Prostate gland (tissue), 2 donors: ENCODE data around the gene ACVR2B.

Source experiments
- CTCF ChIP-seq, 4 experiments: fragments of 200-600 bp in 2 of 4; fragments of 450-650 bp in 2 of 4; sonication (generic) in 2 of 4; IDR thresholded peaks; 1 replicate in 3 of 4; 2 replicates in 1 of 4; pipeline ENCODE4 v1.5.1; 2016 to 2019; ENCODE audit warnings: antibody characterized with exemption in 4 of 4, mild to moderate bottlenecking in 2 of 4, moderate library complexity in 2 of 4
- POLR2A ChIP-seq: fragments of 450-650 bp; IDR thresholded peaks from one replicate; pipeline ENCODE4 v1.6.1; 2016; ENCODE audit warnings: antibody characterized with exemption, mild to moderate bottlenecking
- POLR2AphosphoS5 ChIP-seq: sonication (generic); formaldehyde crosslinking; IDR thresholded peaks from one replicate; pipeline ENCODE4 v1.6.1; 2017; ENCODE audit warnings: antibody characterized with exemption

- TF ChIP-seq CTCF (IDR thresholded peaks at IDR 0.05): no peak
- no peak for TF ChIP-seq POLR2A
- no peak for TF ChIP-seq POLR2AphosphoS5
Observed at GRCh38 chr3:38446812-38447211, 6.9 kb upstream of the ACVR2B start.
